ENCODE measurements around the gene DOCK2.
A peak's percentile ranks its signal among the peaks of the same experiment; 100 is the strongest.
"Not testable (repeated sequence)": the region's sequence is repeated elsewhere in the genome, so short reads cannot be mapped to it uniquely, and the experiment has no call there.

DOCK2 gene

DNA sequence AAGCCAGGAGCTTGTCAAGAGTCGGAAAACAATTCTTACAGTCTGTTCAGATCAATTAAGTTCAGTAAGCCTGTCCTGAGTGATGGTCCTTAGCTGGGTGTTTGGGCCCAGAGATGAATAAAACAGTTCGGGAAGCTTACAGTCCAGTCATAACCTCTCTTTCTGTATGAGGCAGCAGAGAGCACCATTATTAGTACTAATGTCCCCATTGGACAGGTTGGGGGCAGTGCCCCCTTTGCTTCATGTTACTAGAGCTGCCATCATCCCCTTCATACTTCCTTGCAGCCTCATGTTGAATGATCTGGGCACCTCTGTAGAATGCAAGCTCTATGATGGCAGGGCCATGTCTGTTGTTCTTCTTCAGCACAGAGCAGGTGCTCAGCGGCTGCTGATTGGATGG, 9.8 kb downstream of the DOCK2 start:
- DNase-seq: no peak

DNA sequence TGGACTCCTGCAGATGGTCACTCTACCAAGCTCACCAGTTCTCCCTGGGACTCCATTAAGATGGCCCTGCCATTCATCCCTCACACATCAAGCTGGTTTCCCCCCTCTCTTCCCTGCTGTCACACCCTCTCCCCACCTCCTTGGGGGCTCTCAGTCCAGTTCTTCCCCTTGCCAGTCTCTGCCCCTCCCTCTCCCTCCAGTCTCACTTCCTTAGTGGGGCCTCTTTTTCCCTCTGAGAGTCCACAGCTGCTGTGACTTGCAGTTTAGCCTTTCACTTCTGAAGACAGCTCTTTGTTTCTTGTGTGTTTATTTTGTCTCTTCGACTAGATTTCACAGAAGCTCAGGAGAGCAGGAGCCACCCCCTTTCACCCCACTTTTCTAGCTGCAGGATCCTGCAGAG, 10.5 kb downstream of the DOCK2 start:
- DNase-seq: no peak

DNA sequence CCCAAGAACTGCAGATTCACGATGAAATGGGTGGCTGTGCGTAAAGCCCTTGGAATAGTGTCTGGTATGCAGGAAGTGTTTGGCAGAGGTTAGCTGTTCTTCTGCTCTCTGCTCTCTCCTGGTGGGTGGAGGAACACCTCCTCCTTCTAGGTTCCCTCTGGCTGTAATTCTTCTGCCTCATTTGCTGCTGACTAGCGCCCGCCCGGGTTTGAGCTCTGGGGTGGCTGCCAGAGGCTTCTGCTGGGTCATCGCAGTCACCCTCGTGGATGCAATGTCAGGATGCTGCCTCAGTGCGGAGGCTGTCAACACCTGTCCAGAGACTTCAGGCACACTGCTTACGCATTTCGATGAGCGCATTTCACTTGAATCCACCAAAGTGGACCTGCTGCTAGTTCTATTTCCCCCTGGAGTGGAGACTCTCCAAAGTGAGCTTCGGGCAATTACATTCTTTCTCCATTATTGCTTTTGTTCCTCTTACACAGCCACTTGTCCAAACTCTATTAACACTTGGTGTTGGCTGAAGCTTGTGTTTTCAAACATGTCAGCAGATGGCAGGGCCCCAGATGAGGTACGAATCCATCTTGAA, 11.7 kb downstream of the DOCK2 start:
- DNase-seq: no peak

DNA sequence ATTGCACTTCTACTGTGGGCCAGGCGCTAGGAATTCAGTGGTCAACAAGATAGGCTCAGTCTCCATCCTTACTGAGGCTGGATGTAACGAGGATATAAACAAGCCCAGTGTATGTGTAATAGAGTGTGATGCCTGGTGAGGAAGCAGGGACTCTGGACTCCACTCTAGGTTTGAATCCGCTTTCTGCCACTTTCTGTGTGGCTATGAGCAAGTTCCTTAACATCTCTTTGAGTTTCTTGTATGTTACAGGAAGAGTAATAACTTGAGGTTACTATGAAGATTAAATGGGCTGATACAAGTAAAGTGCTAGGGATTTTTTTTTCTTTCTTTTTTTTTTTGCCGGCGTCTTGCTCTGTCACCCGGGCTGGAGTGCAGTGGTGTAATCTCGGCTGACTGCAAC, 12.4 kb downstream of the DOCK2 start:
- no peak for DNase-seq

DNA sequence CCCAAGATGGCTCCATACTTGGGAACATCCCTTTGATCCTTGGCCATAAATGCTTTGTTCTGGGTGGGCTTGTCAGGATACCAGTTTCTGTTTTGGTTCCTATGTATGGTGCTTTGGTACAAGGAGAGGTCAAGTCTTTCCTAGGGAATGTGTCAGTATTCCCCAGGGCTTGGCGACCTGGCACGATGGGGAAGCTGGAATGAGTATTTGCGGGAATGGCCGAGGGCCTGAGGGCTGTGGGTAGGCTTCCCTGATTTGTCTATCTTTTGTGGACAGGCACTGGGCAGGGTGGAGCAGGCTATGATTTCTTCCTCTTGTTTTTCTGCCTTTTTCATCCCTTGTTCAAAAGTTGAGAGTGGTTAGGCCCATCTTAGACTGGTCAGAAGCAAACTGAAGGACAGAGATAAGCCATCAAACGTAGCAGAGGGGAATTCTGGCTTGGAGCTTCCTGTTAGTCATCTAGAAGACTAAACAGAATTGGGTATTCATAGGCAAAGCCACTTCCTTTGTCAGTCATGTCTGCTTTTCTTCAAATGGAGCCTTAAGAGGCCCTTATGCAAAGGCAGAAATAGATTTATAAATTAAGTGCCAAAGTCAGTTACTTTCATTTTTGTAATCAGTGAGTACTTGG, 13.7 kb downstream of the DOCK2 start:
- no peak for DNase-seq

DNA sequence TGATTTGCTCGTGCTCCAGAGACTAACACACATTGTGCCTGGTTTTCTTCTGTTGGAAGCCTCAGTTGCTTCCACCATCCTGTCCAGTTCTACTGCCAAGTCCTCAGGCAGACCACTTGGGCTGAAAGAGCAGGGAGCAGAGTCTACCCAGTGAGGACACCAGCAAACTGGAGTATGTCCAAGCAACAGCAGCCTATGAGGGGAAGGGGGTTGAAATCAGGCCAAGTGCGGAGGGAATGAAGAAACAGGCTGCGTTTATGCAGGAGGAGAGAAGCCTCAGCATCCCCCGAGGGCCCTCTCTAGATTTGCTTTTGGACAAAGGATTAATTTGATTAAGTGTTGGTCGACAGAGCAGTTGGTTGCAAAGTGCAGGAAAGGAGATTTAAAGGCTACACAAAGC, 14.5 kb downstream of the DOCK2 start:
- DNase-seq: no peak

DNA sequence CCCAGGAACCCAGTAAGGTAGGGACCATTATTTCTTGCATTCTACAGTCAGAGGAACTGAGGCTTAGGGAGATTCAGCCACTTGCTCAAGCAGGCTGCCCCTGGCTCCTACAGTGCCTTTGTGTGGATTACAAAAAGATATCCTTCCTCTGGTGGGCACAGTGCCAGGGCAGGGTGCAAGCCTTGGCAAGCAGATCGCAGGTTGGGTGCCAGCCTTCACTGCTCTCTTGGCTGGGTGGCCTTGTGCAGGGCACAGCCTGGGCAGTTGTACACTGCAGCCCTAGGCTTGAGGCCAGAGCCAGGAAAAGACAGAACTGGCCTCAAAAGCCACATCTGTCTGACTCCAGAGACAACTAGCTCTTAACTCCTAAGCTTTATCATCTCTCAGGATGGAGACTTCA, 15.0 kb downstream of the DOCK2 start:
- DNase-seq: no peak

DNA sequence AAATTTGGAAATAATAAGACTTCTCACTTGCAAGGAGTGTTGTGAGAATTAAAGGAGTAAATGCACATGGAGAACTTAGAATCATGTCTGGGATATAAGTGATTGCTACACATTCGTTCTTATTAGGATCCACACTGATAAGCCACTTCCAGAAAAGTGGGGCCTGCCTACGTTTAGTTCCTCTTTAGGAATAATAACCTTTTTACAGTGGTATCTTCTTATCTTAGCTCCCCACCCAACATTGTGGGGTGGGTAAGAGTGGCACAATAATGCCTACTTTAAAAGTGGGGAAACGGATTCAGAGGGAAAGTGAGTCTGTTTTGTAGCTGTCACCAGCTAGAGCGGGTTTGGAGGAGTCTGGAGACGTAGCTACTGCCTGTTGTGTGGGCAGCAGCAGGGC, 16.0 kb downstream of the DOCK2 start:
- no peak for DNase-seq

DNA sequence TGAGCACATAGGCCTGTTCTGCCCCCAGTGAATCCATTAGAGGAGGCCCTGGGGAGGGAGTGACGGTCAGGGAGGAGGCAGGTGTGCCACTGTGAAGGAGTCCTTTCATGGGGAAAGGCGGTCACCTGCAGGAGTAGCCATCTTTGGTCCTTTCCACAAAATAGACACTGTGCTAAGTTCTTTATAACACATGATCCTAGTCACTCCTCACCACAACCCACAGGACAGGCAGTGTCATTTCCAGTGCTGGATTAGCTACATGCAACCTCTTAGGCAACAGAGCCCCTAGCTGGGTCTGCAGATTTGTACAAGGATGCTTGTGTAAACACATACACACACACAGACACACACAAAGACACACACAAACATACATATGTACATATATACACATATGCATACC, 18.3 kb downstream of the DOCK2 start:
- DNase-seq: no peak

DNA sequence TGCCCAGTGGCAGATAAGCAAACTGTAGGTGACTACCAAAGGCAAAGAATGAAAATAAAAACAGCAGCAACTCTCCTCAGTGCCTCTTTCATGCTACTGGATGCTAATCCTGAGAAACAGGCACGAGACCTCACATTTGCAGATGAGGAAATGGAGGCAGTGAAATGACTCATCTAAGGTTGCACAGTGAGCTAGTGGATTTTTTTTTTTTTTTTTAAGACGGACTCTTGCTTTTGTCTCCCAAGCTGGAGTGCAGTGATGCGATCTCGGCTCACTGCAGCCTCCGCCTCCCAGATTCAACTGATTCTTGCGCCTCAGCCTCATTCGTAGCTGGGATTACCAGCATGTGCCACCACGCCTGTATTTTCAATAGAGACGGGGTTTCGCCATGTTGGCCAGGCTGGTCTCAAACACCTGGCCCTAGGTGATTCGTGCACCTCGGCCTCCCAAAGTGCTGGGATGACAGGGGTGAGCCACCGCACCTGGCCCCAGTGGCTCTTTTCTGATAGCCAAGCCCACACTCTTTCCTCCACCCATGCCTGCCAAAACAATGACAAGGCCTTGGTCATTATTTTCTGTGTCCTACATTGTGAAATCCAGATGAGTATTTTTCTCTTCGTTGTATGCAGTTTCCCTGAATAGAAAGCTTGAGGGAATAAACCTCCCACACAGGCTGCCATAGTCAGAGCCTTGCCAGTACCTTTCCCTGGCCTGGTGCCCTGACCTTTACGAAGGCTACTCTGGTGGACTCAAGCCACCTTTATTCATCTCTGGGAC, 19.2 kb downstream of the DOCK2 start:
- no peak for DNase-seq

DNA sequence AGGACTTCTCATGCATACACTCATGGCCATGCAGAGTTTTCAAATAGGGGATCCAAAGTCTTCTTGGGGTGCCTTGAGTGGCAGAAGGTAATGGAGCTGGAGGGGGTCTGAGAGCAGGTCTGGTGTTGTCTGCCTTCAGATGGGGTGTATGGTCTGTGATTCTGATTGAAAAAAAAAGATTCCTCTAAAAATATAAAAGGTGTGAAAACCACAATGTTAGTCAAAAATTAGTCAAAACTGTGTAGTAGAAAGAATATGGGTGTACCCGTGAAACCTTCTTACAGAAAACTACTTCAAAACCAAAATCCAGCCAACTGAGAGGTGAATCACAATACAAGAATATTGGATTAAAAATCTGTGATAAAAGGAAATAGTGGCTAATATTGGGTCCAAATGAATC, 20.1 kb downstream of the DOCK2 start:
- DNase-seq: no peak

DNA sequence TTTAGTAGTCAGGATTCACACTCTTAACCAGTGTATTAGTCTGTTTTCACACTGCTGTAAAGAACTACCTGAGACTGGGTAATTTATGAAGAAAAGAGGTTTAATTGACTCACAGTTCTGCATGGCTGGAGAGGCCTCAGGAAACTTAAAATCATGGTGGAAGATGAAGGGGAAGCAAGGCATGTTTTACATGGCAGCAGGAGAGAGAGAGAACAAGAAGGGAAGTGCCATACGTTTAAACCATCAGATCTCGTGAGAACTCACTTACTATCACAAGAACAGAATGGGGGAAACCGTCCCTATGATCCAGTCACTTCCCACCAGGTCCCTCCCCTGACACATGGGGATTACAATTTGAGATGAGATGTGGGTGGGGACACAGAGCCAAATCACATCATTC, 25.4 kb downstream of the DOCK2 start:
- DNase-seq: not testable (repeated sequence)

DNA sequence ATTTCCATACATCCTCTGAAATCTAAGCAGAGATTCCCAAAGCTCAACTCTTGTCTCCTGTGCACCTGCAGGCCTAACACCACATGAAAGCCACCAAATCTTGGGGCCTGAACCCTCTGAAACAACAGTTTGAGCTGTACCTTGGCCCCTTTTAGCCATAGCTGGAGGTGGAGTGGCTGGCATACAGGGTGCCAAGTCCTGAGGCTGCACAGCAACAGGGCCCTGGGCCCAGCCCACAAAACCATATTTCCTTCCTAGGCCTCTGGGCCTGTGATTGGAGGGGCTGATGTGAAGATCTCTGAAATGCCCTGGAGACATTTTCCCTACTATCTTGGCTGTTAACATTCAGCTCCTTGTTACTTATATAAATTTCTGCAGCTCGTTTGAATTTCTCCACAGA, 26.5 kb downstream of the DOCK2 start:
- no peak for DNase-seq

DNA sequence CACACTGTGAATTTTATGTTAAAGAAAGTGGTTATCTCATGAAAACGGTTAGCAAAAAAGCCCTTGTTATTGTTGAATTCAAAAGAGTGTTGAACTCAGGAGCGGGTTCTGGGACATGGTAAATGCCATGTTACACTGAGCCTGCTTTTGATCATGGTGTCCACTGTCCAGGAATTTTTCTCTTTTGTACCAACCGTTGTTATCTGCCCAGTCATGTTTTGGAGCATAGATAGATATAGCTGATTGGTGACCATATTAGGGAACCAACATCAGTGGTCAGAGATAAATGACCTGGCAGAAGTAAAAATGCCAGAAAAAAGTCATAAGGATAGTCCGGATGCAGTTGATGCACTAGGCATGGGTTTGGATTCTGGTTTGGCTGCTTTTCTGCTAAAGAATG, 29.3 kb downstream of the DOCK2 start:
- no peak for DNase-seq

DNA sequence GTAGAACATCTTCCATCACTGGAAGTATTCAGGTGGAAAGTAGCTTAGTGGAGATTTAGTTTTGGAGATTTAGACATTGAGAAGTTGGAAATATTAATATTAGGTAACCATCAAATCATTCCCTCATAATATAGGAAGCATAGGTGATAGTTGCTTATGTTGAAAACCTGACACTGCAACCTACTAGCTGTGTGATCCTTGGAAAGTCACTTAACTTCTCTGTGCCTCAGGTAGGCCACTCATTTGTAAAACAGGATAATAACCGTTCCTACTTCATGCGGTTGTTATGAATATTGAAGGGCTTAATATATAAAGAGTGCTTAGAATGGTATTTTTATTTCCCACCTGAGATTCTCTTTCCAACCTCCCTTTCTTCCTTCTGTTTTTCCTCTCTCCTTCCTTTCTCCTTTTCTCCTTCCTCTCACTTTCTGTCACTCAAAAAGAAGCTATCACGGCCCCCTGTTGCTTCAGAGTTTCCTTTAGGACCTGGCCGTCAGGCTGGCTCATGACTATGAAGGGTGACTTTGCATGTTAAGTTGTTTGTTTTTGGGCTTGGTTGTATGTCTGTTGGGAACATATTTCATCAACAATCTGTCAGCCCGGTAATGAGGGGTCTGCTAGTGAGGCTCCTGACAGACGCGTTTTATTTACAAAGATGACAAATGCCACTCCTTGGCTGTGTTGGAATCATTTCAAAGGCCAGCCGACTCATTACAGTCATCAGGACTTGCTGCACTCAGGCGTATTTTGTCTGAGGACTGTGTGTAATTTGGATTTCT, 31.0 kb downstream of the DOCK2 start:
- DNase-seq: peak; percentile 4

DNA sequence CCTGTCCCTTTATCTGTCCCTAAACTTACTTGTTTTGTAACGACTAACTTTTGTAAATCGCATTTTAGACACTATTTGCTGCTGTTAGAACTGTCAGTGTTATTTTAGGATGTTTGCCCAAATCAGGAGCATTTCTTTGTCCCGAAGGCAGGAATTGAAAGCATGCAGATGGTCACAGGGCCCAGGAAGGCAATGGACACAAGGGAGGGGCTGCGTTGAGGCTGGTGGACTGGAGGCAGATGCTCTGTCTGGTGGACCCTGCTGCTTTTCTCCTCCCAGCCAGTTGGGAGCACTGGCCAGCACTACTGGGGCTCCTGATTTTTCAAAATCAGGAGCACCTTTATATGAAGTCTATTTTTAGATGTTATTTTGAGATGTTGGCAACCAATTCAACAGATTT, 31.7 kb downstream of the DOCK2 start:
- DNase-seq: no peak

DNA sequence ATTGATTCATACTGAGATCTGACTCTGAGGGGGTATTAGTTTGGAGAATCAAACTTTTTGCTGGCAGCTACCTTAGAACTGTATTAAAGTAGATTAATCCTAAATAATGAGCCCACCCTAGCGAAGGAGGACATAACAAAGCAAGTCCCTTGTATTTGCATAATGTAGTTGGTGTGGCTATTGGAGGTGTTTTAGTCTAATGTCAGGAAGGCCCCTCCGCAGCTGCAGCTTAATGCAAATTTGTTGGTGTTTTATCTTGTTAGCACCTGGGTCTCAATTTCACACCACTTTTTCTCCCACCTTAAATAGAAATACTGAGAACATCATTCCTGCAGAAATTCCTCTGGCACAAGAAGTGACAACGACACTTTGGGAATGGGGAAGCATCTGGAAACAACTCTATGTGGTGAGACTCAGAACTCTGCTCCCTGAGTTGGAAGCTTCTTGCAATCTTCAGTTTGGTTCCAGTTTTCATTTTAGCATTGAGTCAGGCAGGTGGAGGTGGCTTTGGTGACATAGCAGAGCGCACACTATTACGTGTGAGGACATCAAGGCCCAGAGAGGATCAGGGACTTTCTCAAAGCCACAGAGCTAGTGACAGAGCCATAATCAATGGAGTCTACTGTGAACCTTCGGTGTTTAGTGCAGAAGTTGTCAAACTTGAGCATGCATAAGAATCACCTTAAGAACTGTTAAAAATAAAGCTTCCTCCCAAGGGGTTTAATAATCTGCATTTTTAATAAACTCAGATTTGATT, 33.9 kb downstream of the DOCK2 start:
- DNase-seq: no peak

DNA sequence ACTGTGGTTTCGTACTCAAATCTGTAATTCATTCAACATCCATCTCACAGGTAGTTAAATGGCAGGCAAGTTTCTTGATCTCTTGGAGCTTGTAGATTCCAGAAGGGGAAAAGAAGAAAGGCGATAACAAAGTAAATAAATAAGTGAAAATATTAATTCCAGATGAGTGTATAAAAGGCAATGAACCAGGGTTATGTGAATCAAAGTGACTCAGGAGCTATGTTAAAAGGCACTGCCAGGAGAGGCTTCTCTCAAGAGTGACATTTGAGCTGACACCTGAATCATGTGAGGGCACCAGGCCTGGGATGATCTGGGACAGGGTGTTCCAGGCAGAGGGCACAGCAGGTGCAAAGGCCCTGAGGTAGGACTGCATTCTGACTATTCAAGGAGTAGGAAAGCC, 45.0 kb downstream of the DOCK2 start:
- DNase-seq: no peak

DNA sequence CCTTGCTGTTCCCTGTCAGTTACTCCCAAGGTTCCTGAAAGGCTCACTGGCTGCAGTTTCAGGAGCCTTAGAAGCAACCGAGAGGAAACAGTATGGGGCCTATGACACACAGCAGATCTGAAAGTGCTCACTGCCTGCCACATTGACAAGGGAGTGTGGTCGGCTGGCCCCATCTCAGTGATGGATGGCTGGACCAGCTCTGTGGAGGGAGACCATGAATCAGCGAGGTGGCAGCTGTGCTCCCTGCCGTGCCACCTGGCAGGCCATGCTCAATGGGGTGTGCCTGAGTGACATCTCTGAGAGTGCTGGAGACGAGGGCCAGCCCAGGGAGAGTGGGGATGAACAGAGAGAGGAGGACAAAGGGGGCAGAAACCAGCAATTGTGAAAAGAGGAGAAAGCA, 49.1 kb downstream of the DOCK2 start:
- peak; percentile 51 for DNase-seq

DNA sequence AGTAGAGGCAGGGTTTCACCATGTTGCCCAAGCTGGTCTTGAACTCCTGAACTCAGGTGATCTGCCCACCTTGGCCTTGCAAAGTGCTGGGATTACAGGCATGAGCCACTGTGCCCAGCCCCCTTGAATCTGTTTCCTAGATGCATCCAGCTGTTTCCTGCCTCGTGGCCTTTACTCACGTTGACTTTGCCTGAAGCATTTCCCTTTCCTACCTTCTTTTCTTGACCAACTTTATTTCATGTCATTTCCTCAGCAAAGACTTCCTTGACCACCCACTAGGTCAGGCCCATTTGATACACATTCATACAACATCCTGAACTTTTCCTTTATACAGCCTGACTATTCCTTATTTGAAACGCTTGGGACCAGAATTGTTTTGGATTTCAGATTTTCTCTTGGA, 51.0 kb downstream of the DOCK2 start:
- DNase-seq: no peak

DNA sequence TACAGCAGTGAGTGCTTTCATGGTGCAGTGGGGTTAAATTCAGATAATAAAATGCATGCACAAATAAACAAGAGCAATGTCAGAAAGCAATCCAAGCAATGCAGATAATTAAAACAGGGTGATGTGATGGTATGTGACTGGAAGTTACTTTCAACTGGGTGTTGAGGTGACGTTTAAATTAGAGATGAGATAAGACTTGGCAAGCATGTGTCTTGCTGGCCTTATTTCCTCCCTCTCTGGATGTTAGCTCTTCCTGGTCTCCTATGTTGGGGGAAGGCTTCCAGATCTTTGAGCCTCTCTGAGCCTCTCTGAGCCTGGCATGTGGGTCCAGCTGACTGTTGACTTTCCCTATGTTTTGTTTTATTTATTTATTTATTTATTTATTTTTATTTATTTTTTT, 54.4 kb downstream of the DOCK2 start:
- DNase-seq: no peak

DNA sequence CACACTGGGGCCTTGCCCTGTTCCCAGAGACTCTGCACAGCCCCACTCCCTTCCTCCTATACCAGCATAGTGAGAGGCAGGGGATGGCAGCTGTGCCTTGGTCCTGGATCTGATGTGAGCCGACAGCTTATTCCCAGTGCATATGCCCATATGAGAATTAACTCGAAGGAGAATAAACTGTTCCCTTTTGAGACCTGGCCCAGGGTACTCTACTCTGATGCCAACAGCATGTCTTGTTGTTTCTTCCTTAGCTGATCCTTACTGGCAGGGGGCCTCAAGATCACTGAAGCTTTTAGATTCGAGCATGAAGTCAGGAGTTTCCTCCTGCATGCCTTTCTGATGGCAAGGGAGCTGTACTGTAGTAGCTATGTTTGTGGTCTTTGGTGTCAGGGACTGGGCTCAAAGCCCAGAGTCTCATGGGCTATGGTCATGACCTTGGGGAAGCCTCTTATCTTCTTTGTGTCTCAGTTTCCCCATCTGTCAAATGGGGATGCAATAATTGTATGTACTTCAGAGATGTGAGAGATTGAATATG, 57.1 kb downstream of the DOCK2 start:
- DNase-seq: no peak

Measured in NCI-H510A treated with DMSO at 0.1 percent for 48 hours (cell line).